ENCODE measurements around the gene CASTOR2. TPM values are rescaled to one million over a fixed set of nuclear protein-coding genes. Genes with fewer than 3 reads are reported as not detected.

The CASTOR2 gene
- total RNA-seq, 1 donor from 2014 or later = 39.3 TPM

- Mint-ChIP-seq H3K4me3 (no peak overlapping the region), H3K9me3 (no peaks in the 10 kb centered on the region), H3K27ac (ENCODE audit: unreplicated experiment) (no peak overlapping the region), H3K4me1 (peaks cover 6% of the 10 kb centered on the region), H3K27me3 (ENCODE audit: low read depth) (no peaks in the 10 kb centered on the region), H3K36me3 (ENCODE audit: low read depth) (no peaks in the 10 kb centered on the region)
- TF ChIP-seq CTCF (conservative IDR thresholded peaks at IDR 0.05) = no peak
- no peak for DNase-seq (ENCODE audit: low read depth, low spot score)
Measured at GRCh38 chr7:75049817-75050216, 85.3 kb downstream of the CASTOR2 start.

- peaks cover 6% of the 10 kb centered on the region for H3K4me1 Mint-ChIP-seq
- no peak overlapping the region for H3K4me3 Mint-ChIP-seq
- H3K27me3 Mint-ChIP-seq (ENCODE audit: low read depth) = no peaks in the 10 kb centered on the region
- H3K27ac Mint-ChIP-seq (ENCODE audit: unreplicated experiment) = no peak overlapping the region
- no peak for DNase-seq (ENCODE audit: low read depth, low spot score)
- H3K9me3 Mint-ChIP-seq = no peaks in the 10 kb centered on the region
- no peaks in the 10 kb centered on the region for H3K36me3 Mint-ChIP-seq (ENCODE audit: low read depth)
- no peak for TF ChIP-seq CTCF (conservative IDR thresholded peaks at IDR 0.05)
Measured at GRCh38 chr7:75050501-75050900, 86.0 kb downstream of the CASTOR2 start.

- no peaks in the 10 kb centered on the region for H3K27me3 Mint-ChIP-seq (ENCODE audit: low read depth)
- no peak for DNase-seq (ENCODE audit: low read depth, low spot score)
- H3K27ac Mint-ChIP-seq (ENCODE audit: unreplicated experiment) = no peak overlapping the region
- H3K36me3 Mint-ChIP-seq (ENCODE audit: low read depth) = peaks cover 7% of the 10 kb centered on the region
- TF ChIP-seq CTCF (conservative IDR thresholded peaks at IDR 0.05) = no peak
- no peaks in the 10 kb centered on the region for H3K4me1 Mint-ChIP-seq
- H3K4me3 Mint-ChIP-seq = no peak overlapping the region
- H3K9me3 Mint-ChIP-seq = no peaks in the 10 kb centered on the region
Measured at GRCh38 chr7:75054744-75055143, 90.2 kb downstream of the CASTOR2 start.

GRCh38 chr7:75055155-75055554 is 90.7 kb downstream of the CASTOR2 start:
- Mint-ChIP-seq H3K27ac (ENCODE audit: unreplicated experiment) (peak overlapping the region; percentile 50), H3K36me3 (ENCODE audit: low read depth) (peaks cover 7% of the 10 kb centered on the region)
- TF ChIP-seq CTCF (conservative IDR thresholded peaks at IDR 0.05) = no peak

GRCh38 chr7:75055830-75056772 is 91.6 kb downstream of the CASTOR2 start:
- no peak for DNase-seq (ENCODE audit: low read depth, low spot score)
- no peaks in the 10 kb centered on the region for H3K4me1 Mint-ChIP-seq
- no peaks in the 10 kb centered on the region for H3K9me3 Mint-ChIP-seq
- H3K36me3 Mint-ChIP-seq (ENCODE audit: low read depth) = peaks cover 7% of the 10 kb centered on the region
- no peak overlapping the region for H3K27ac Mint-ChIP-seq (ENCODE audit: unreplicated experiment)
- no peak overlapping the region for H3K4me3 Mint-ChIP-seq
- no peaks in the 10 kb centered on the region for H3K27me3 Mint-ChIP-seq (ENCODE audit: low read depth)
- no peak for TF ChIP-seq CTCF (conservative IDR thresholded peaks at IDR 0.05)

More at GRCh38 chr7:75055155-75055554, 90.7 kb downstream of the CASTOR2 start:
- no peak overlapping the region for H3K4me3 Mint-ChIP-seq
- no peaks in the 10 kb centered on the region for H3K9me3 Mint-ChIP-seq
- DNase-seq (ENCODE audit: low read depth, low spot score) = no peak
- no peaks in the 10 kb centered on the region for H3K4me1 Mint-ChIP-seq
- H3K27me3 Mint-ChIP-seq (ENCODE audit: low read depth) = no peaks in the 10 kb centered on the region

Measured in neural crest cell (in vitro differentiated cells).